Esophagus squamous epithelium (tissue), 5 donors: Measurements from ENCODE around the gene STK11. TPM values are rescaled to one million over a fixed set of nuclear protein-coding genes. Genes with fewer than 3 reads are reported as not detected.

Experiments used
- DNase-seq: peaks from one replicate; lab custom pipeline; 2025; lab: John Stamatoyannopoulos, UW
- H3K27ac ChIP-seq, 4 donors: fragments of 200-600 bp; sonication (generic); one replicate each; pipeline ENCODE4 v1.5.1; 2016 to 2019; ENCODE audit warnings: mild to moderate bottlenecking in 1 of 4
- H3K27me3 ChIP-seq, 4 donors: fragments of 200-600 bp; sonication (generic); 1 replicate in 3 of 4; 2 replicates in 1 of 4; pipeline versions ENCODE4 v1.5.1 to v1.6.0; 2017 to 2021; ENCODE audit warnings: antibody characterized with exemption in 1 of 4
- H3K36me3 ChIP-seq, 3 donors: fragments of 200-600 bp; sonication (generic); one replicate each; pipeline ENCODE4 v1.5.1; 2016 to 2019
- H3K4me1 ChIP-seq, 3 donors: fragments of 200-600 bp; sonication (generic); one replicate each; pipeline ENCODE4 v1.5.1; 2017 to 2019
- H3K4me3 ChIP-seq, 4 donors: fragments of 200-600 bp; sonication (generic); 1 replicate in 3 of 4; 2 replicates in 1 of 4; pipeline ENCODE4 v1.5.1; 2016 to 2019; ENCODE audit warnings: mild to moderate bottlenecking in 2 of 4, moderate library complexity in 1 of 4
- H3K9me3 ChIP-seq, 3 donors: fragments of 200-600 bp; sonication (generic); one replicate each; pipeline ENCODE4 v1.5.1; 2016 to 2019
- CTCF ChIP-seq, 6 experiments: fragments of 450-650 bp in 4 of 6; fragments of 200-600 bp in 2 of 6; sonication (generic) in 2 of 6; IDR thresholded peaks; one replicate each; pipeline ENCODE4 v1.5.1; 2016 to 2019; ENCODE audit warnings: antibody characterized with exemption in 6 of 6, mild to moderate bottlenecking in 4 of 6, moderate library complexity in 4 of 6
- POLR2A ChIP-seq, 4 donors: fragments of 450-650 bp; IDR thresholded peaks; one replicate each; pipeline ENCODE4 v1.6.1; 2017; ENCODE audit warnings: antibody characterized with exemption in 4 of 4, mild to moderate bottlenecking in 4 of 4, moderate library complexity in 3 of 4
- WGBS, 2 donors: methylation state at CpG; one replicate each; pipeline ENCODE4 v1.1.5; 2018; 5-methylcytosine and 5-hydroxymethylcytosine counted together
- intact Hi-C: fragments of 100-400 bp; cut with DNase I; formaldehyde crosslinking; loops from one replicate; pipeline ENCODE4 v1.15.0; 2022
- total RNA-seq, 4 donors: library from RNA; depleted of rRNA; stranded (reverse); fragments of >200 nt; gene quantifications; one replicate each; pipeline ENCODE4 v1.1.0, GENCODE V29; 2016
- donor health status: DM: yes; HTN: yes; CAD: no.

STK11 gene
- total RNA-seq, 4 donors from 2014 or later: 59.3 to 68.5 (median 61.6) TPM

- DNase-seq: no peak
Observed at GRCh38 chr19:1170938-1171754, 34.4 kb upstream of the STK11 start.

GRCh38 chr19:1171755-1172352, 33.7 kb upstream of the STK11 start:
- Histone ChIP-seq H3K27me3 (no peaks in the 10 kb centered on the region), H3K4me1 (peaks cover 55 to 86% (median 59%) of the 10 kb centered on the region in 3 donors), H3K36me3 (peaks cover 0 to 13% (median 0%) of the 10 kb centered on the region in 3 donors), H3K4me3 (peak overlapping the region; percentile 87 to 99 (median 91)), H3K9me3 (no peaks in the 10 kb centered on the region), H3K27ac (peak overlapping the region; percentile 98 to 100 (median 99))
- no peak for TF ChIP-seq POLR2A (IDR thresholded peaks at IDR 0.05)
- TF ChIP-seq CTCF (IDR thresholded peaks at IDR 0.05): no peak
- no peak for DNase-seq
- WGBS, 2 donors: 27% methylated on average over 5 of the region's 15 CpGs; no CpG with 5 or more reads in 1 of the 2 donors
- intact Hi-C loops: no loop called here

More at GRCh38 chr19:1170938-1171754, 34.4 kb upstream of the STK11 start:
- H3K9me3 ChIP-seq: no peaks in the 10 kb centered on the region
- intact Hi-C loops: no loop called here
- peaks cover 57 to 86% (median 59%) of the 10 kb centered on the region in 3 donors for H3K4me1 ChIP-seq
- 60 to 61% methylated on average over 21 to 27 of the region's 38 CpGs for WGBS, 2 donors
- peak overlapping the region; percentile 87 to 99 (median 91) for H3K4me3 ChIP-seq
- no peaks in the 10 kb centered on the region for H3K27me3 ChIP-seq
- peaks cover 0 to 20% (median 0%) of the 10 kb centered on the region in 3 donors for H3K36me3 ChIP-seq
- TF ChIP-seq POLR2A (IDR thresholded peaks at IDR 0.05): no peak
- no peak for TF ChIP-seq CTCF (IDR thresholded peaks at IDR 0.05)
- H3K27ac ChIP-seq: peak overlapping the region; percentile 98 to 100 (median 99)

GRCh38 chr19:1172353-1173158, 33.0 kb upstream of the STK11 start:
- peak in 1 of 4 donors; percentile 36 for TF ChIP-seq POLR2A (IDR thresholded peaks at IDR 0.05)
- TF ChIP-seq CTCF (IDR thresholded peaks at IDR 0.05): no peak
- no peak for DNase-seq
- Histone ChIP-seq H3K27ac (peak overlapping the region; percentile 98 to 100 (median 99)), H3K36me3 (peaks cover 0 to 6% (median 0%) of the 10 kb centered on the region in 3 donors), H3K27me3 (no peaks in the 10 kb centered on the region), H3K9me3 (no peaks in the 10 kb centered on the region), H3K4me1 (peaks cover 51 to 86% (median 59%) of the 10 kb centered on the region in 3 donors), H3K4me3 (peak overlapping the region; percentile 87 to 99 (median 91))
- intact Hi-C loops: no loop called here
- WGBS, 2 donors: 7 to 38% methylated on average over 7 to 21 of the region's 36 CpGs

GRCh38 chr19:1173159-1173844, 32.3 kb upstream of the STK11 start:
- intact Hi-C loops: no loop called here
- TF ChIP-seq POLR2A (IDR thresholded peaks at IDR 0.05): no peak
- TF ChIP-seq CTCF (IDR thresholded peaks at IDR 0.05): no peak
- no peaks in the 10 kb centered on the region for H3K9me3 ChIP-seq
- 0% methylated on average over 28 of the region's 47 CpGs for WGBS, 2 donors
- H3K4me3 ChIP-seq: peak overlapping the region; percentile 87 to 99 (median 91)
- no peaks in the 10 kb centered on the region for H3K27me3 ChIP-seq
- no peak for DNase-seq
- H3K4me1 ChIP-seq: peaks cover 51 to 86% (median 59%) of the 10 kb centered on the region in 3 donors
- H3K27ac ChIP-seq: peak overlapping the region; percentile 98 to 100 (median 99)
- no peaks in the 10 kb centered on the region for H3K36me3 ChIP-seq
